Activated B cell treated with CpG ODN at 0.5 μM for 24 hours (primary cell): ENCODE data around the gene TMEM11. TPM values are rescaled to one million over a fixed set of nuclear protein-coding genes. Genes with fewer than 3 reads are reported as not detected.
A peak's percentile ranks its signal among the peaks of the same experiment; 100 is the strongest.

Experiments used
- ATAC-seq: fragments of 200-7000 bp; cut with Tn5 transposase; one replicate; pipeline ENCODE4 v1.10.0; 2021; ENCODE audit warnings: low read depth, mild to moderate bottlenecking, moderate library complexity
- CTCF ChIA-PET: fragments of 350-600 bp; sonication (Branson Sonifier 250); formaldehyde crosslinking; loops from one replicate; lab custom pipeline; 2021; ENCODE audit warnings: antibody characterized with exemption; lab: Charles Lee
- POLR2A ChIA-PET: fragments of 350-600 bp; sonication (Branson Sonifier 250); formaldehyde crosslinking; loops from one replicate; lab custom pipeline; 2021; ENCODE audit warnings: antibody characterized with exemption; lab: Charles Lee
- DNase-seq: peaks from one replicate; pipeline ENCODE4 v3.0.0; 2022
- H3K27ac Mint-ChIP-seq: one replicate; pipeline ENCODE4 v1.8.0; 2020; ENCODE audit warnings: mixed read lengths
- H3K27me3 Mint-ChIP-seq: one replicate; pipeline ENCODE4 v1.8.0; 2021; ENCODE audit warnings: mixed read lengths
- H3K36me3 Mint-ChIP-seq: one replicate; pipeline ENCODE4 v1.8.0; 2021; ENCODE audit warnings: low read depth, mixed read lengths
- H3K4me1 Mint-ChIP-seq: one replicate; pipeline ENCODE4 v1.8.0; 2021; ENCODE audit warnings: mixed read lengths
- H3K4me3 Mint-ChIP-seq: one replicate; pipeline ENCODE4 v1.8.0; 2020; ENCODE audit warnings: mild to moderate bottlenecking, mixed read lengths
- H3K9me3 Mint-ChIP-seq: one replicate; pipeline ENCODE4 v1.8.0; 2020; ENCODE audit warnings: mixed read lengths
- intact Hi-C: fragments of 100-400 bp; cut with micrococcal nuclease; formaldehyde crosslinking; loops from one replicate; pipeline ENCODE4 v1.15.1; 2024
- total RNA-seq: library from RNA; stranded (reverse); gene quantifications from 2 replicates; pipeline ENCODE4 v1.2.3, GENCODE V29; 2022
- TF ChIP-seq, protein P1 (sequence below): fragments of 200-600 bp; IDR thresholded peaks from one replicate; pipeline ENCODE4 v1.8.0; 2022; ENCODE audit warnings: antibody characterized with exemption, mild to moderate bottlenecking

Gene TMEM11
- total RNA-seq, 1 donor from 2014 or later = 22.2 TPM

DNA sequence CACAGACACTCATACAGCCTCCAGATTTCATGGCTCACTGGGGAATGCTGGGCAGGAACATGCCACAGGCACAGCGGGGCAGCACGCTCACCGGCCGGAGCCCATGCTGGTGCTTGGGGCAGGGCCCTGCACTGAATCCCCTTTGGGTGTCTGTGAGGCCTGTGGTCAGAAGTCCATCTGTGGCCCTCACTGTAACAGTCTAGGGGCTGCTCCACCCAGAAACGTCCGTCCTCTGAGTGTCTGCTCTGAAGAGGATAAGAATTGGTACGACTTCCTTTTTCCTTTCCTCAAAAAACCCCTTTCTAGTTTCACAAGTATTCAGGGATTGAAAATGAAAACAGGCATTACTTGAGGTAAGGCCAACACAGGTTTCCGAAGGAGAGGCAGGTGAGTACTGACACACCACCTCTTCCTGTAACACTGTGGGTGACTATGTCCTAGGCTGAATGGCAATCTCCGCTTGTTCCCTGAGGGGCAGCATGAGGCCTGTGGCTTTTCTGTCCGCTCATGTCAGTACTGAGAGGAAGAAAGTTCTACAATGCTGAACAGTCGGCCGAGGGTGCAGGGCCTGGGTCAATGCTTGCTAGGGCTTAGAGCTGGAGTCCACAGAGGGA lies 42.5 kb downstream of the TMEM11 start:
- no peak for ATAC-seq
- TF ChIP-seq, protein P1, sequence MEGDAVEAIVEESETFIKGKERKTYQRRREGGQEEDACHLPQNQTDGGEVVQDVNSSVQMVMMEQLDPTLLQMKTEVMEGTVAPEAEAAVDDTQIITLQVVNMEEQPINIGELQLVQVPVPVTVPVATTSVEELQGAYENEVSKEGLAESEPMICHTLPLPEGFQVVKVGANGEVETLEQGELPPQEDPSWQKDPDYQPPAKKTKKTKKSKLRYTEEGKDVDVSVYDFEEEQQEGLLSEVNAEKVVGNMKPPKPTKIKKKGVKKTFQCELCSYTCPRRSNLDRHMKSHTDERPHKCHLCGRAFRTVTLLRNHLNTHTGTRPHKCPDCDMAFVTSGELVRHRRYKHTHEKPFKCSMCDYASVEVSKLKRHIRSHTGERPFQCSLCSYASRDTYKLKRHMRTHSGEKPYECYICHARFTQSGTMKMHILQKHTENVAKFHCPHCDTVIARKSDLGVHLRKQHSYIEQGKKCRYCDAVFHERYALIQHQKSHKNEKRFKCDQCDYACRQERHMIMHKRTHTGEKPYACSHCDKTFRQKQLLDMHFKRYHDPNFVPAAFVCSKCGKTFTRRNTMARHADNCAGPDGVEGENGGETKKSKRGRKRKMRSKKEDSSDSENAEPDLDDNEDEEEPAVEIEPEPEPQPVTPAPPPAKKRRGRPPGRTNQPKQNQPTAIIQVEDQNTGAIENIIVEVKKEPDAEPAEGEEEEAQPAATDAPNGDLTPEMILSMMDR = no peak
- Mint-ChIP-seq H3K36me3 (peaks cover 25% of the 10 kb centered on the region), H3K9me3 (no peaks in the 10 kb centered on the region), H3K27me3 (no peaks in the 10 kb centered on the region), H3K4me3 (no peak overlapping the region), H3K27ac (peak overlapping the region; percentile 47), H3K4me1 (peaks cover 17% of the 10 kb centered on the region)
- CTCF ChIA-PET = no interaction called here
- intact Hi-C loops = no loop called here
- POLR2A ChIA-PET = interaction anchor here (0.6 kb wide), 1 partner anchor 81 kb away, joined by 3 read pairs; no protein-coding TSS in a partner anchor
- no peak for DNase-seq

DNA sequence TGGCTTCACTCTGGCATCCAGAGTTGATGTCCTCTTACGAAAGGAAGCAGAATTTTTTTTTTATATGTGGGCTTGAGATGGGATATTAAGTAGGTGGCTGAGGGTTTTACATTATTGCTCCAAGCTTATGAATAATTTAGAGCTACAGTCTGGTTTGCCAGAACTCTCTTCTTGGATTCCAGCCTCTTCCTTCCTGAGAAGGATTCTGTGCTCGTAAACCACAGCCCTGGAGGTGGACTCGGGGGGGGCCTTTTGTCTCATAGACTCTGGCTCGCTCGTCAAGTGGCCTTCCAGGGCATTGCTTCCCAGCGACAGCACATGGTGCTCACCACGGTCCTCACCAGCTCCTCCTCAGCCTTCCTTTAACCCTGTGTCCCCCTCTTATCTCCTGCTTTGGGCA lies 43.2 kb downstream of the TMEM11 start:
- ATAC-seq = no peak
- Mint-ChIP-seq H3K27me3 (no peaks in the 10 kb centered on the region), H3K4me3 (no peak overlapping the region), H3K4me1 (peaks cover 17% of the 10 kb centered on the region), H3K9me3 (no peaks in the 10 kb centered on the region), H3K36me3 (peaks cover 25% of the 10 kb centered on the region), H3K27ac (no peak overlapping the region)
- CTCF ChIA-PET = no interaction called here
- DNase-seq = no peak
- intact Hi-C loops = no loop called here
- TF ChIP-seq, protein P1 = no peak
- POLR2A ChIA-PET = interaction anchor here (0.6 kb wide), 1 partner anchor 73 kb away, joined by 4 read pairs; no protein-coding TSS in a partner anchor

DNA sequence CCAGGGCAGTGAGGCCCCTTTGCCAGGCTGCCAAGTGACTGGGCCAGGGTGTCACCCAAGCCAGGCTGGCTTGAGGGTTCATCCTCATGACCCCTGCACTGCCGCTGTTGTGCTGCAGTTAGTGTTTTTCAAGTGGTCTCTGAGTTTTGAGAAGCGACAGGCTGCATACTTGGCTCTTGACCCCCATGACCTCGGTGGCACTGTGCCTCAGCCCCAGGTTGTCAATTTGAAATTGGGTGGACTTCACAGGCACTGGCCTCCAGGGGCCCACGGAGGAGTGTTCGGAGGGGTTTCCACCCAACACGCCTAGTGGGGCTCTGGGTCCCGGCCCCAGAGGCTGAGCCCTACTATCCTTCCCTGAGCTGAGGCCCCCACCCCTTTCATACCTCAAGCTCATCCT lies 44.5 kb downstream of the TMEM11 start:
- Mint-ChIP-seq H3K27me3 (no peaks in the 10 kb centered on the region), H3K9me3 (no peaks in the 10 kb centered on the region), H3K4me3 (no peak overlapping the region), H3K27ac (no peak overlapping the region), H3K36me3 (peaks cover 24% of the 10 kb centered on the region), H3K4me1 (peaks cover 17% of the 10 kb centered on the region)
- intact Hi-C loops = no loop called here
- no peak for ATAC-seq
- no peak for DNase-seq
- TF ChIP-seq, protein P1 = no peak
- ChIA-PET POLR2A (interaction anchor here (0.6 kb wide), 1 partner anchor 81 kb away, joined by 7 read pairs; no protein-coding TSS in a partner anchor), CTCF (no interaction called here)

DNA sequence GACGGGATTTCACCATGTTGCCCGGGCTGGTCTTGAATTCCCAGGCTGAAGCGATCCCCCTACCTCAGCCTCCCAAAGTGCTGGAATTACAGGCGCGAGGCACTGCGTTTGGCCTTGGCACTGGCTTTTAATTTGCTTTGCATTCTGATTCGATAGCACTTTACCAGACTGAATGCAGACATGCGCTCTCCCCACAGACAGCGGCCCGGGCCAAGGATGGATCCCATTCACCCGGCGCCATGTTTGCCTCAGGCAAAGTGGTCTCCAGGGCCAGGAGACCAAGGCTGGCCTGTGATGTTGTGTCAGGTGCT lies 45.5 kb downstream of the TMEM11 start:
- Mint-ChIP-seq H3K27ac (no peak overlapping the region), H3K9me3 (no peaks in the 10 kb centered on the region), H3K4me3 (no peak overlapping the region), H3K36me3 (peaks cover 15% of the 10 kb centered on the region), H3K4me1 (peaks cover 17% of the 10 kb centered on the region), H3K27me3 (no peaks in the 10 kb centered on the region)
- ChIA-PET CTCF (no interaction called here), POLR2A (no interaction called here)
- ATAC-seq (no peak), DNase-seq (no peak)
- TF ChIP-seq, protein P1 = no peak
- intact Hi-C loops = no loop called here

DNA sequence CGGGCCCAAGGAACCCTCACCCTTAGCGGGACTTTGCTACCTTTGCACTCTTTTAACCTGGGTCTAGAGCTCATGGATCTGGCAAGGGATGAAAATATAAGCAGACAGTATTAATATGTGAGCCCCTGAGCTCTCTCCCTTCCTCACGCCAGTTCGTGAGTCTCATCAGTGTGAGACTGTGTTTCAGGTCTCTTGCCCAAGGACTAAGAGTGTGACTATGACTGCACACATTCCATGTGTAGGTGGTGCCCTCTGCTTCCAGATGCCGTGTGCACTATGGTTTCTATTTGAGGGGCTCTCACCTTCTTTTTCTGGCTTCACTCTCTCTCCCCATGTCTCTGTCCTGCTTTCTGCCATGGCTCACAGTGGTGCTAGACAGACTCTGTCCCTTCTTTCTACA lies 46.7 kb downstream of the TMEM11 start:
- ATAC-seq (no peak), DNase-seq (no peak)
- Mint-ChIP-seq H3K4me3 (no peak overlapping the region), H3K27ac (no peak overlapping the region), H3K27me3 (no peaks in the 10 kb centered on the region), H3K4me1 (peaks cover 17% of the 10 kb centered on the region), H3K36me3 (peaks cover 7% of the 10 kb centered on the region), H3K9me3 (no peaks in the 10 kb centered on the region)
- TF ChIP-seq, protein P1 = no peak
- intact Hi-C loops = no loop called here
- ChIA-PET POLR2A (no interaction called here), CTCF (no interaction called here)
